Sigmoid colon (tissue), 4 donors: ENCODE measurements around the gene CHM.
"Not testable (repeated sequence)": the region's sequence is repeated elsewhere in the genome, so short reads cannot be mapped to it uniquely, and the experiment has no call there.

Experiments used
- POLR2A ChIP-seq, 2 donors: fragments of 450-650 bp; IDR thresholded peaks; one replicate each; pipeline ENCODE4 v1.6.1; 2016; ENCODE audit warnings: antibody characterized with exemption in 2 of 2, mild to moderate bottlenecking in 2 of 2, moderate library complexity in 2 of 2
- POLR2AphosphoS5 ChIP-seq, 4 donors: sonication (generic); formaldehyde crosslinking; IDR thresholded peaks; one replicate each; pipeline ENCODE4 v1.6.1; 2017; ENCODE audit warnings: antibody characterized with exemption in 4 of 4
- TF ChIP-seq, protein P1 (sequence below), 4 experiments: fragments of 450-650 bp in 3 of 4; fragments of 200-600 bp in 1 of 4; IDR thresholded peaks; one replicate each; pipeline ENCODE4 v1.5.1; 2016 to 2019; ENCODE audit warnings: antibody characterized with exemption in 4 of 4, mild to moderate bottlenecking in 3 of 4, moderate library complexity in 2 of 4

DNA sequence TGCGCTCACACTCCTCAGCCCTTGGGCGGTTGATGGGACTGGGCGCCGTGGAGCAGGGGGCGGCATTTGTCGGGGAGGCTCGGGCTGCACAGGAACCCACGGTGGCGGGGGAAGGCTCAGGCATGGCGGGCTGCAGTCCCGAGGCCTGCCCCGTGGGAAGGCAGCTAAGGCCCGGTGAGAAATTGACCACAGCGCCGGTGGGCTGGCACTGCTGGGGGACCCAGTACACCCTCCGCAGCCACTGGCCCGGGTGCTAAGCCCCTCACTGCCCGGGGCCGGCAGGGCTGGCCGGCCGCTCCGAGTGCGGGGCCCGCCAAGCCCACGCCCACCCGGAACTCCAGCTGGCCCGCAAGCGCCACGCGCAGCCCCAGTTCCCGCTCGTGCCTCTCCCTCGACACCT is 75.0 kb downstream of the CHM start:
- TF ChIP-seq, protein P1, sequence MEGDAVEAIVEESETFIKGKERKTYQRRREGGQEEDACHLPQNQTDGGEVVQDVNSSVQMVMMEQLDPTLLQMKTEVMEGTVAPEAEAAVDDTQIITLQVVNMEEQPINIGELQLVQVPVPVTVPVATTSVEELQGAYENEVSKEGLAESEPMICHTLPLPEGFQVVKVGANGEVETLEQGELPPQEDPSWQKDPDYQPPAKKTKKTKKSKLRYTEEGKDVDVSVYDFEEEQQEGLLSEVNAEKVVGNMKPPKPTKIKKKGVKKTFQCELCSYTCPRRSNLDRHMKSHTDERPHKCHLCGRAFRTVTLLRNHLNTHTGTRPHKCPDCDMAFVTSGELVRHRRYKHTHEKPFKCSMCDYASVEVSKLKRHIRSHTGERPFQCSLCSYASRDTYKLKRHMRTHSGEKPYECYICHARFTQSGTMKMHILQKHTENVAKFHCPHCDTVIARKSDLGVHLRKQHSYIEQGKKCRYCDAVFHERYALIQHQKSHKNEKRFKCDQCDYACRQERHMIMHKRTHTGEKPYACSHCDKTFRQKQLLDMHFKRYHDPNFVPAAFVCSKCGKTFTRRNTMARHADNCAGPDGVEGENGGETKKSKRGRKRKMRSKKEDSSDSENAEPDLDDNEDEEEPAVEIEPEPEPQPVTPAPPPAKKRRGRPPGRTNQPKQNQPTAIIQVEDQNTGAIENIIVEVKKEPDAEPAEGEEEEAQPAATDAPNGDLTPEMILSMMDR (IDR thresholded peaks at IDR 0.05), result not testable (repeated sequence)
- not testable (repeated sequence) for TF ChIP-seq POLR2AphosphoS5, POLR2A (IDR thresholded peaks at IDR 0.05)
